Activated CD4-positive, alpha-beta T cell treated with anti-CD3 and anti-CD28 coated beads, Interleukin-2, amount 50 U/mL, for 16 hours (primary cell): Measurements from ENCODE around the gene SH3RF1.
"Not testable (repeated sequence)": the region's sequence is repeated elsewhere in the genome, so short reads cannot be mapped to it uniquely, and the experiment has no call there.

Source experiments
- DNase-seq: peaks from one replicate; pipeline ENCODE4 v3.0.0-alpha.2; 2020

The SH3RF1 gene

GRCh38 chr4:169197206-169197605 lies 73.5 kb downstream of the SH3RF1 start:
- DNase-seq, result not testable (repeated sequence)

DNA sequence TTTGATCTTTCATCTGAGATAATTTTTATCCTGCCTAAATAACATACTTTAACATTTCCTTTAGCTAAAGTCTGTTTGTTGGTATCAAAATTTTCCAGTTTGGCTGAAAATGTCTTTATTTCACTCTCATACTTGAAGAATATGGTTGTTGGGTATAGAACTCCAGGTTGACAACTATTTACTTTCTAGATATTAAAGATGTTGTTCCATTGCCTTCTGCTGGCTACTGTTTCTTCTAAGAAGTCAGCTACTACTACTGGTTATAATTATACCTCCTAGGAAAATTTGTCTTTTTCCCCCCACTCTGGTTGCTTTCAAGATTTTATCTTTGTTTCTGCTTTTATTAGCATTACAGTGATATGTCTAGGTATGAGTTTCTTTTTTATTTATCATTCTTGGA lies 75.7 kb downstream of the SH3RF1 start:
- DNase-seq, result no peak

DNA sequence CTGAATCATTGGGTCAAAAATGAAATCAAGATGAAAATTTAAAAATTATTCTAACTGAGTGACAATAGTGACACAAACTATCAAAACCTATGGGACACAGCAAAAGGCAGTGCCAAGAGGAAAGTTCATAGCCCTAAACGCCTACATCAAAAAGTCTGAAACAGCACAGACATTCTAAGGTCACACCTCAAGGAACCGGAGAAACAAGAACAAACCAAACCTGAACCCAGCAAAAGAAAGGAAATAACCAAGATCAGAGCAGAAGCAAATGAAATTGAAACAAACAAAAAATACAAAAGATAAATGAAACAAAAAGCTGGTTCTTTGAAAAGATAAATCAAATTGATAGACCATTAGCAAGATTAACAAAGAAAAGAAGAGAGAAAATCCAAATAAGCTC lies 80.8 kb downstream of the SH3RF1 start:
- not testable (repeated sequence) for DNase-seq

DNA sequence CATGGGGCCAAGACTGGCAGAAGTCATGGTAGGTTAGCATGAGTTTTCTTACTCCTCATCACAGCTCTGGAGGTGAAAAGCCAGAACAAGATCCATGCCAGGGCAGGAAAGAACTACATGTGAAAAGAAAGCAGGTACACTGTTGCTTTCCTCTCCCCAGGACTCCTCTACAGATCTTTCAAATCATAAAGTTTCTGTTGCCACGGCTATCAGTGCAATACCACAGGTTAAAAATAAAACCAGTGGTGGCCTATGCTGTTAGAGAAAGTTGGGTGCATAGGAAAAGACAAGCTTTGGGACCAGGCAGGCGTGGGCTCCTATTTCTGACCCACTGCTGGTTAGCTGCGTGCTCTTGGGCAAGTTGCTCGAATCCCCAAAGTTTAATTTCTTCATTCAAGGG lies 81.4 kb downstream of the SH3RF1 start:
- DNase-seq, result no peak

DNA sequence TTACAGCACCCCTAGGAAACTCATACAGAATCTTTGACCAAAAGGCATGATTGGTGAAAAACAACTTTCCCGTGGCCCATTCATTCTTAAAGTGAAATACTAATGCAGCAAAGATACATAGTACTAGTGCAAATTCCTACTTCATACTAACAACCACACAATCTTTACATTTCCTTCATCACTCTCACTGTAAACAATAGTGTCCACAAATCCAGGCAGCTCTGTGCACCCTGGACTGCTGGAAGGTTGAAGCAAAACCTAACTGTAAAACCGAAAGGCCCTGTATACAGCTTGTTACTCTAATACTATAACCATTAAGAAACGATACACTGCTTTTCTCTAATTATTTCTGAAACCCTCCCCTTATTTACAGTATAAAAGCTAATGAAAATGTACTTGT lies 82.6 kb downstream of the SH3RF1 start:
- DNase-seq, result no peak

DNA sequence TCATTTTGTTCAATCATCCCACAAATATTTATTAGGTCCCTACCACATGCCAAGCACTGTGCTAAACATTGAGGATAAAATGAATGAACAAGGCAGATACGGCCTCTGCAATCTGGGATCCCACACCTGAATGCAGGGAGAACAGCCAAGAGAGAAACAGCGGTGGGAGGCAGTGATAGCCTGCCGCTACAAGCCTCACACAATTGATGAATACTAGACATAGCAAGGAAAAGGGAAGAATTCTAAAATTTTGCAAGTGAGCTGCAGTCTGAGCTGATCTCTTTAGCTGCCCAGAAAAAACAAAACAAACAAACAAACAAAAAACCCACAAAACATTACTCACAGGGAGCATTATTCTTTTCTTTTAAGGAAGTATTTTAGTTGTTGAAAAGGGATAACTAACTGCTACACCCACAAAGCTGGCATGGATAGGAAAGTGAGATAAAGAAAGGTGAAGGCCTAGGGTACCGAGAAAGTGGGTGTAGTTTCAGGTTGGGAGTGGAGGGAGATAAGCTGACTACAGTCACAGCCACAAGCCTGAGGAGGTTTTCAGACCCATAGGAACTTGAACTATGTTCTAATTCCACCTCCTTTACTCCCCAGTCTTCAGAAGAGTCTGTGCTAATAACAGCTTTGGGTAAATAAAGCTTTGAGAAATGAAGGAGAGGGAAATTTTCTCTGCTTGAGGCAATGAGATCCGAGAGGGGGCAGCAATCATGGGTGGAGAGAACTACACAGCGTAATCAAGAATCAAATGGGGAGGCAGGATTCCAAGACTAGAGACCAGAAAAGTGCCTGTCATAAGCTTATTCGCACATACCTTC lies 85.4 kb downstream of the SH3RF1 start:
- DNase-seq, result no peak

GRCh38 chr4:169184686-169185085 lies 86.1 kb downstream of the SH3RF1 start:
- no peak for DNase-seq

GRCh38 chr4:169184236-169184635 lies 86.5 kb downstream of the SH3RF1 start:
- no peak for DNase-seq

DNA sequence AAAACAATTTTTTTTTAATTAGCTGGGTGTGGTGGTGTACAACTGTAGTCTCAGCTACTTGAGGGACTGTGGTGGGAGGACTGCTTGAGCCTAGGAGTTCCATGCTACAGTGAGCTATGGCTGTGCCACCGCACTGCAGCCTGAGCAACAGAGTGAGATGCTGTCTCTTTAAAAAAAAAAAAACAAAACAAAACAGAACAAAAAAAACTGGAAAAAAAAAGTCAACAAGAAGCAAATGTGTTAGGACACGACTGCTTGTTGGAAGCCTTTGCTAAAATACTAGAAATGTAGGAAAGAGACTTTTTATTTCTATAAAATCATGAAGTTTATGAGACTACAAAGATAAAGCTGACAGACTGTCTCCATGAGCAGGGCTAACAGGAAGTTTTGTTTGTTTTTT lies 87.2 kb downstream of the SH3RF1 start:
- no peak for DNase-seq

DNA sequence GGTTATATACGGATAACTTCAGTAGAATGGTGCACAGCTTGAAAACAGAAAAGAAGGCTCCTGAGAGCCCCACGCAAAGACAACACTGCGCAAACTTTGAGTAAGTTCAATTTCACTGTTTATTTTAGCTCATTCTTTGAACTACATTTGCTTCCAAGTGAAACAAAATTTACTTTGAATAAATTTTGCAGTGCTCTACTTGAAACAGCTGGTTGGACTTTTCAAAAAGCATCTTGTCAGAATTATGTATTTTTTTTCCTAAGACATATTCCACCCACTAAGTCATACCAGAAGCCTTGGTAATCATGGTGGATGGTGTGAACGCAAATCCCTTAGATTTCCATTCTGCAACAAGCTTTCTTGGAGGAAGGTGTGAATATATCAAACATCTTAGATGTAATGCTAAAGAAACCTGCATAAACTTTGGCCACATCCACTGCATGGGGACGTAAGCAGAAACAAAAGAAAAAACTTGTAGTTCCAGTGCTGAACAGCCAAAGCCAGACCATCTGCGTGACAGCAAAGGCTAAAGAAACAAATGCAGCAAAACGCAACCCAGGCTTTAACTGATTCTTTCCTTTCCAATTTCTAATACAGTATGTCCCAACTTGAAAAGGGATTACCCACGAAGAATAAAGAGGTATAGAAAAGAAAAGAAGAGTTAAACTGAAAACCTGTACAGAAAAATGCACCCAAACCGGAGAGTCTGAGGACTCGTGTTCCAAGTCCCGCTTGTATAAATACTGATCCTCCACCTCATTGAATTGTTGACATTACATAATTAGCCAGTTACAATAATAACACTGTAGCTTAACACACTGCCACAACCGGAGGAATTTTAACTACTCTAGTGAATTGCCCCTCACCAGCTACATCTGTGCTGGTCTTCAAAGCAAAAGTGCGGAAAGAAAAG lies 90.9 kb downstream of the SH3RF1 start:
- no peak for DNase-seq

- DNase-seq, result not testable (repeated sequence)
These were observed 92.7 kb downstream of the SH3RF1 start for GRCh38 chr4:169178092-169178491.

GRCh38 chr4:169175476-169175875 lies 95.3 kb downstream of the SH3RF1 start:
- DNase-seq, result no peak

DNA sequence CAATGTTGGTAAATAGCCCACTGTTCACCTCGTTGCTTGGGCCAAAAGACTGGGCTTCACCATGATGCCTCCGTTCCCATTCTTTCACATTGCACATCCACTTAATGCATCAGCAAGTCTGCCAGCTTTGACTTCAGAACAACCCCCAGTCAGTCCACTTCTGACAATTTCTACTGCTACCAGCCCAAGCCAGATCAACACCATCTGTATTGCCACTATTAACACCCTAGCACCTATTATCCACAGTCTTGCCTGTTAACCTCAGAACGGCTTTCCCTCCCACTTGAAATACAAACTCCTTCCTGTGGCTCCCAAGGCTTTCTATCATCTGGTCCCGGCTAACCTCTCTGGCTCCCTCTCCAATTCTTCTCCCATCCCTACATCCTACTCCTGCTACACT lies 95.7 kb downstream of the SH3RF1 start:
- no peak for DNase-seq

- DNase-seq, result no peak
These were observed 96.5 kb downstream of the SH3RF1 start for GRCh38 chr4:169174247-169174646.

- peak; percentile 23 for DNase-seq
These were observed 102.5 kb downstream of the SH3RF1 start for GRCh38 chr4:169167957-169168858.

- DNase-seq, result no peak
These were observed 105.9 kb downstream of the SH3RF1 start for GRCh38 chr4:169164669-169165415.

DNA sequence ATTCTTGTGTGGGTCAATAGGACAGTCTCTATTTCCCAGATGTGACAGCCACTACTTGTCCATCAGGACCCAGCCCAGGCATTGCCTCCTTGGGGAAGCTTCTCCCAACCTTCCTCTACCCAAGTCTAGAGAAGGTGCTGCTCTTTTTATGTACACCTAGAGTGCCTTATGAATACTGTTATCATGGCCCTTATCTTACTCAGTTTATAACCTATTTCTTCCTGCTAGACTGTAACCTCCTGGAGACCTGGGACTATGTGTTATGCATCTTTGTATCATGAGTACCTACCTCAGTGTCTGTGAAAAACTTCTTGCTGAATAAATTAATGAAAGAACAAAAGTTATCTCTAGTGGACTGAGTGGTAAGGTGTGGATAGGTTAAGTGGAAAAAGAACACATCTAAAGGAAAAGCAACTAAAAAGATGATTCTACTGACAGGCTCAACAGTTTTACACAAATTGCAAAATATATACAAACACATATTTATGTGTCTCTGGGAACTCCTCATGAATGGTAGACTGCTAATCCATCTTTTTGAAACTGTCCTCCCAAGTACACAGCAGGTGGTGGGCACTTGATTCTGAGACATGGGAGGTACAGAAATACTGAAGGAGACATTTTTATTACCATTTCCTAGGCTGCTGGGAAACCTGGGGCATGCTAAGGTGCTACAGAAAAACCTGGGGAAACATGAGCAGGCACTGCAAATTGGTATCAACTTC lies 106.6 kb downstream of the SH3RF1 start:
- no peak for DNase-seq

GRCh38 chr4:169163495-169163894 lies 107.3 kb downstream of the SH3RF1 start:
- no peak for DNase-seq

- DNase-seq, result no peak
These were observed 109.9 kb downstream of the SH3RF1 start for GRCh38 chr4:169160825-169161224.

- no peak for DNase-seq
These were observed 111.1 kb downstream of the SH3RF1 start for GRCh38 chr4:169159624-169160171.

DNA sequence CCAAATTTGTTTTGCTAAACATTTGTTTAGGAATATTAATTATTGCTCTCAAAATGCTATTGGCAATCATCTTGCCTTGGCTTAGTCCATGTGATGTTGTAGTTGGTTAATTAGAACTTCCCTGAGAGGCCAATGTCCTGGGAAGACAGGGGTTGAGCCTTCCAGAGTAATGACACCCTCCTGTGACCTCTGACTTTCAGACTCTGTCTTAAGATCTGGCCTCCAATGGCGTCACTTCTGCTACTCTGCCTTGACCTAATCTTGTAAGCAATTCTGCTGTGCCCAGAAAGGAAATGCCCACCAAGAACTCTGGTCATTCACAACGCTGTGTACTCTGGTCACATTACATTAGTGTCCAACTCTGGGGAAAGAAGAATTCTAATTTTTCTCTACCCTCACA lies 111.9 kb downstream of the SH3RF1 start:
- no peak for DNase-seq
